Panc1 (cell line): ENCODE data around the gene ORM1. TPM values are rescaled to one million over a fixed set of nuclear protein-coding genes. Genes with fewer than 3 reads are reported as not detected.

Experiments
- ATAC-seq: fragments of 200-7000 bp; cut with Tn5 transposase; 2 replicates; pipeline ENCODE4 v1.9.1; 2020; ENCODE audit warnings: mild to moderate bottlenecking, moderate library complexity
- BruUV-seq: library from RNA; stranded (reverse); fragments of 400-500 nt; replicated peaks from 2 replicates; lab custom pipeline; 2021; lab: Mats Ljungman, UMichigan
- CTCF ChIA-PET: fragments of 300-600 bp; sonication (Branson Sonifier 250); formaldehyde crosslinking; loops from one replicate; lab custom pipeline; 2022; ENCODE audit warnings: antibody characterized with exemption; lab: Charles Lee
- POLR2A ChIA-PET: fragments of 300-600 bp; sonication (Branson Sonifier 250); formaldehyde crosslinking; loops from one replicate; lab custom pipeline; 2022; ENCODE audit warnings: antibody characterized with exemption; lab: Charles Lee
- DNase-seq: peaks from one replicate; pipeline ENCODE4 v3.0.0-alpha.2; 2010; ENCODE audit warnings: low read depth, low spot score
- H3K27ac ChIP-seq: 2 replicates; pipeline ENCODE4 v1.5.1; 2011; ENCODE audit warnings: mild to moderate bottlenecking, low read length, inconsistent platforms
- H3K27me3 ChIP-seq: fragments of 200-500 bp; sonication (Bioruptor generic); 2 replicates; pipeline ENCODE4 v1.6.0; 2014; ENCODE audit warnings: low read length, inconsistent platforms; ENCODE audit not compliant: control insufficient read depth, insufficient read depth
- H3K36me3 ChIP-seq: fragments of 200-500 bp; sonication (Bioruptor generic); 2 replicates; pipeline ENCODE4 v1.5.1; 2014; ENCODE audit warnings: inconsistent platforms, mild to moderate bottlenecking, low read length, moderate library complexity; ENCODE audit not compliant: control insufficient read depth, insufficient read depth
- H3K4me1 ChIP-seq: 2 replicates; pipeline ENCODE4 v1.5.1; 2011; ENCODE audit warnings: inconsistent platforms, mild to moderate bottlenecking, low read length, moderate library complexity; ENCODE audit not compliant: control insufficient read depth, insufficient read depth
- H3K4me3 ChIP-seq, 2 experiments: 2 replicates each; pipeline ENCODE4 v1.5.1; 2011 to 2012; ENCODE audit warnings: low read depth in 2 of 2, low read length in 2 of 2, mild to moderate bottlenecking in 2 of 2, inconsistent platforms in 1 of 2, moderate library complexity in 1 of 2
- H3K9me3 ChIP-seq: fragments of 200-500 bp; sonication (Bioruptor generic); 2 replicates; pipeline ENCODE4 v1.5.1; 2014; ENCODE audit warnings: low read depth, mild to moderate bottlenecking, inconsistent platforms, low read length, moderate library complexity; ENCODE audit not compliant: control insufficient read depth, insufficient read depth
- CTCF ChIP-seq: fragments of 450-650 bp; IDR thresholded peaks from 2 replicates; pipeline ENCODE4 v1.5.1; 2017; ENCODE audit warnings: mild to moderate bottlenecking
- POLR2AphosphoS5 ChIP-seq: IDR thresholded peaks from 2 replicates; pipeline ENCODE4 v1.6.1; 2012; ENCODE audit warnings: mild to moderate bottlenecking, low read depth, low read length, moderate library complexity
- REST ChIP-seq, 2 experiments: IDR thresholded peaks; 2 replicates each; pipeline ENCODE4 v1.6.1; 2011 to 2012; ENCODE audit warnings: low read depth in 2 of 2, control low read depth in 1 of 2, low read length in 1 of 2, mild to moderate bottlenecking in 1 of 2, moderate library complexity in 1 of 2; ENCODE audit not compliant: insufficient read depth in 1 of 2
- SIN3A ChIP-seq: IDR thresholded peaks from 2 replicates; pipeline ENCODE4 v1.6.1; 2012; ENCODE audit warnings: low read depth, mild to moderate bottlenecking, low read length, moderate library complexity, borderline replicate concordance; ENCODE audit not compliant: insufficient read depth
- TCF7L2 ChIP-seq: IDR thresholded peaks from 2 replicates; pipeline ENCODE4 v1.6.1; 2011; ENCODE audit warnings: mild to moderate bottlenecking, low read depth, low read length, inconsistent platforms
- in situ Hi-C: cut with HindIII; loops from 2 replicates; pipeline ENCODE4 v1.10.0; 2016; ENCODE audit warnings: low sequenced_read_pairs, low pct_unique_long_range_greater_than_20kb
- intact Hi-C: fragments of 100-400 bp; cut with micrococcal nuclease; formaldehyde crosslinking; loops from one replicate; pipeline ENCODE4 v1.10.0; 2022; ENCODE audit not compliant: unreplicated experiment
- total RNA-seq: library from RNA; stranded (reverse); gene quantifications from one replicate; pipeline ENCODE4 v1.2.1, GENCODE V29; 2021; ENCODE audit not compliant: unreplicated experiment

The ORM1 gene
- total RNA-seq, 1 experiment from 2014 or later = 3.5 TPM

- no TSS peak for BruUV-seq
- CTCF ChIA-PET = no interaction called here
- H3K27ac ChIP-seq = no peak overlapping the region
- H3K36me3 ChIP-seq = no peaks in the 10 kb centered on the region
- H3K4me1 ChIP-seq = no peaks in the 10 kb centered on the region
- H3K4me3 ChIP-seq = no peak overlapping the region
- POLR2A ChIA-PET = no interaction called here
- no peaks in the 10 kb centered on the region for H3K27me3 ChIP-seq
- in situ Hi-C loops = no loop called here
- no peak for ATAC-seq
- no peak for TF ChIP-seq POLR2AphosphoS5
- TF ChIP-seq REST (IDR thresholded peaks at IDR 0.05; ENCODE audit: insufficient read depth in 1 of 2, low read depth in 2 of 2, low read length in 1 of 2) = no peak
- no peak for TF ChIP-seq CTCF
- no peak for TF ChIP-seq TCF7L2
- TF ChIP-seq SIN3A = no peak
- no peaks in the 10 kb centered on the region for H3K9me3 ChIP-seq
- DNase-seq = no peak
- intact Hi-C loops = loop anchor here (5.0 kb wide), 1 partner anchor 222 kb away; no protein-coding TSS in a partner anchor
These were observed 18.3 kb upstream of the ORM1 start for GRCh38 chr9:114304416-114305188.

- ATAC-seq (no peak), DNase-seq (no peak)
- TF ChIP-seq POLR2AphosphoS5 = no peak
- no peak for TF ChIP-seq CTCF
- TF ChIP-seq REST (IDR thresholded peaks at IDR 0.05; ENCODE audit: insufficient read depth in 1 of 2, low read depth in 2 of 2, low read length in 1 of 2) = no peak
- no peak for TF ChIP-seq SIN3A
- no peak for TF ChIP-seq TCF7L2
- Histone ChIP-seq H3K36me3 (no peaks in the 10 kb centered on the region), H3K27ac (no peak overlapping the region), H3K4me1 (no peaks in the 10 kb centered on the region), H3K27me3 (no peaks in the 10 kb centered on the region), H3K9me3 (no peaks in the 10 kb centered on the region), H3K4me3 (no peak overlapping the region)
- POLR2A ChIA-PET = no interaction called here
- intact Hi-C loops = no loop called here
- BruUV-seq = no TSS peak
- CTCF ChIA-PET = no interaction called here
- in situ Hi-C loops = no loop called here
These were observed 15.0 kb upstream of the ORM1 start for GRCh38 chr9:114307899-114308267.
